Ascending aorta (tissue), 2 donors: ENCODE data around the gene MFNG. TPM values are rescaled to one million over a fixed set of nuclear protein-coding genes. Genes with fewer than 3 reads are reported as not detected.

Source experiments
- DNase-seq, 2 donors: peaks; one replicate each; pipeline ENCODE4 v3.0.0-alpha.2; 2019; ENCODE audit warnings: low spot score in 2 of 2
- H3K27ac ChIP-seq, 2 donors: fragments of 200-600 bp; sonication (generic); one replicate each; pipeline ENCODE4 v1.5.1; 2016 to 2017; ENCODE audit warnings: mild to moderate bottlenecking in 1 of 2
- H3K27me3 ChIP-seq: fragments of 200-600 bp; sonication (generic); one replicate; pipeline ENCODE4 v1.5.1; 2017
- H3K36me3 ChIP-seq, 2 donors: fragments of 200-600 bp; sonication (generic); one replicate each; pipeline ENCODE4 v1.5.1; 2016
- H3K4me1 ChIP-seq, 2 donors: fragments of 200-600 bp; sonication (generic); one replicate each; pipeline ENCODE4 v1.5.1; 2016 to 2017; ENCODE audit warnings: mild to moderate bottlenecking in 1 of 2
- H3K4me3 ChIP-seq, 2 donors: fragments of 200-600 bp; sonication (generic); one replicate each; pipeline ENCODE4 v1.5.1; 2016 to 2017; ENCODE audit warnings: mild to moderate bottlenecking in 1 of 2
- H3K9me3 ChIP-seq, 2 donors: fragments of 200-600 bp; sonication (generic); one replicate each; pipeline ENCODE4 v1.5.1; 2016
- CTCF ChIP-seq, 3 experiments: fragments of 200-600 bp in 2 of 3; fragments of 450-650 bp in 1 of 3; sonication (generic) in 2 of 3; IDR thresholded peaks; one replicate each; pipeline ENCODE4 v1.5.1; 2016 to 2019; ENCODE audit warnings: antibody characterized with exemption in 3 of 3, mild to moderate bottlenecking in 1 of 3, moderate library complexity in 1 of 3
- intact Hi-C: fragments of 100-400 bp; cut with DNase I; formaldehyde crosslinking; loops from one replicate; pipeline ENCODE4 v1.15.1; 2023
- total RNA-seq: library from RNA; depleted of rRNA; stranded (reverse); fragments of >200 nt; gene quantifications from one replicate; pipeline ENCODE4 v1.1.0, GENCODE V29; 2016

The MFNG gene
- total RNA-seq, 1 donor from 2014 or later = 101 TPM

GRCh38 chr22:37440875-37441274 is 45.3 kb downstream of the MFNG start:
- no peaks in the 10 kb centered on the region for H3K4me1 ChIP-seq
- H3K9me3 ChIP-seq = no peaks in the 10 kb centered on the region
- H3K27ac ChIP-seq = no peak overlapping the region
- no peak overlapping the region for H3K4me3 ChIP-seq
- H3K27me3 ChIP-seq = no peaks in the 10 kb centered on the region
- TF ChIP-seq CTCF (IDR thresholded peaks at IDR 0.05) = no peak
- no peak for DNase-seq
- intact Hi-C loops = no loop called here
- H3K36me3 ChIP-seq = no peaks in the 10 kb centered on the region

GRCh38 chr22:37439347-37439746 is 46.8 kb downstream of the MFNG start:
- intact Hi-C loops = no loop called here
- Histone ChIP-seq H3K27ac (no peak overlapping the region), H3K9me3 (no peaks in the 10 kb centered on the region), H3K4me3 (no peak overlapping the region), H3K4me1 (no peaks in the 10 kb centered on the region), H3K36me3 (no peaks in the 10 kb centered on the region), H3K27me3 (no peaks in the 10 kb centered on the region)
- TF ChIP-seq CTCF (IDR thresholded peaks at IDR 0.05) = no peak
- DNase-seq = no peak

- Histone ChIP-seq H3K9me3 (no peaks in the 10 kb centered on the region), H3K27ac (no peak overlapping the region), H3K4me1 (no peaks in the 10 kb centered on the region), H3K4me3 (no peak overlapping the region), H3K36me3 (no peaks in the 10 kb centered on the region), H3K27me3 (no peaks in the 10 kb centered on the region)
- DNase-seq = no peak
- TF ChIP-seq CTCF (IDR thresholded peaks at IDR 0.05) = no peak
- intact Hi-C loops = no loop called here
These were observed 50.1 kb downstream of the MFNG start for GRCh38 chr22:37435970-37436603.

- no peak overlapping the region for H3K4me3 ChIP-seq
- no peaks in the 10 kb centered on the region for H3K4me1 ChIP-seq
- no peak for TF ChIP-seq CTCF (IDR thresholded peaks at IDR 0.05)
- intact Hi-C loops = no loop called here
- no peaks in the 10 kb centered on the region for H3K36me3 ChIP-seq
- no peak for DNase-seq
- peaks cover 2% of the 10 kb centered on the region for H3K27me3 ChIP-seq
- no peaks in the 10 kb centered on the region for H3K9me3 ChIP-seq
- H3K27ac ChIP-seq = no peak overlapping the region
These were observed 52.4 kb downstream of the MFNG start for GRCh38 chr22:37433786-37434185.

GRCh38 chr22:37432708-37433054 is 53.5 kb downstream of the MFNG start:
- no peaks in the 10 kb centered on the region for H3K36me3 ChIP-seq
- no peaks in the 10 kb centered on the region for H3K4me1 ChIP-seq
- no peak overlapping the region for H3K4me3 ChIP-seq
- peaks cover 13% of the 10 kb centered on the region for H3K27me3 ChIP-seq
- TF ChIP-seq CTCF (IDR thresholded peaks at IDR 0.05) = no peak
- H3K27ac ChIP-seq = no peak overlapping the region
- no peaks in the 10 kb centered on the region for H3K9me3 ChIP-seq
- DNase-seq = no peak
- intact Hi-C loops = no loop called here
